GM21515 (cell line): ENCODE data around the gene LARP4.
"Not testable (repeated sequence)": the region's sequence is repeated elsewhere in the genome, so short reads cannot be mapped to it uniquely, and the experiment has no call there.

Experiments used
- ATAC-seq: cut with Tn5 transposase; IDR thresholded peaks from one replicate; pipeline ENCODE4 v1.9.1; 2021; ENCODE audit not compliant: unreplicated experiment

The LARP4 gene

DNA sequence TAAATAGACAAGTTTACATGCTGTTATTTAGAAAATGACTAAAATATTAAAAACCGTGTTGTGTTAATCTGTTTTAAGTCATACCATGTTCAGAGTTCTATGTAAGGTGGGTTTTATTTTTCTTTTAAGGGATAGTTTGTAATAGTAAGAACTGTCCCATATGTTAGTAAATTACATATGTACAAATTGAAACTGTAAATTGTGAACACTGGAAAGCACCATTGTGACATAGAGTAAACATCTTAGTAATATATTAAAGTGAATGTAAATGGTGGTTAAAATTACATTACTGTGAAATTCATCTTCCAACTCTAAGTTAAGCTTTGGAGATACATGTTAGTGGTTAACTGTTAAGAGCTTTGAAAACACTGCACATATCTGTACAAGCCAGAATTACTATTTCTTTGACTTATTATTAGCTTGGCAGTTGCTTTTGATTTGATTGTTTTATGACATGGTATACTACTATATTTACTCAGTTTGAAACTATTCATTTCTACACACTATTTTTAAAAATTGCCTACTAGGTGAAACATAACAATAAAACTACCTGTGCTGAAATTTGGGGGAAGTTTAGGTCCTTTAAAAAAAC, 76.7 kb downstream of the LARP4 start:
- no peak for ATAC-seq

DNA sequence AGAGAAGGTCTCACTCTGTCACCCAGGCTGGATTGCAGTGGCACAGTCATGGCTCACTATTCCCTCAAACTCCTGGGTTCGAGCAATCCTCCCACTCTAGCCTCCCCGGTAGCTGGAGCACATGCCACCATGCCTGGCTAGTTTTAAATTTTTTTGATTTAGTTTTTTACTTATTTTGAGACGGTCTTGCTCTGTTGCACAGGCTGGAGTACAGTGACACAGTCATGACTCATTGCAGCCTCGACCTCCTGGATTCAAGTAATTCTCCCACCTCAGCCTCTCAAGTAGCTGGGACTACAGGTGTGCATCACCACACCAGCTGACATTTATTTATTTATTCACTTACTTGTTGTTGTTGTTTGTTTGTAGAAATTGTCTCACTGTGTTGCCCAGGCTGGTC, 81.9 kb downstream of the LARP4 start:
- ATAC-seq = no peak

DNA sequence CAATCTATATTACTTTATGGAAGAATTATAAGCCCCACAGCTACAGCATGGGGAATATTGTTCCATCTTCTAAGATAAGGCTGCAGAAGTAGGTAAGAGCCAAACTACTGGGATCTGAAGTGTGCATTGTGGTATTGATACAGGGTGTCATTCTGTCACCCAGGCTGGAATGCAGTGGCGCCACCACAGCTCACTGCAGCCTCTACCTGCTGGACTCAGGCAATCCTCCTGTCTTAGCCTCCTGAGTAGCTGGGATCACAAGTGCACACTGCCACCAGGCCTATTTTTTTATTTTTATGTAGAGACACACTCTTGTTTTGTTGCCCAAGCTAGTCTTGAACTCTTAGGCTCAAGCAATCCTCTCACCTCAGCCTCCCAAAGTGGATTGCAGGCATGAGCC, 82.8 kb downstream of the LARP4 start:
- no peak for ATAC-seq

DNA sequence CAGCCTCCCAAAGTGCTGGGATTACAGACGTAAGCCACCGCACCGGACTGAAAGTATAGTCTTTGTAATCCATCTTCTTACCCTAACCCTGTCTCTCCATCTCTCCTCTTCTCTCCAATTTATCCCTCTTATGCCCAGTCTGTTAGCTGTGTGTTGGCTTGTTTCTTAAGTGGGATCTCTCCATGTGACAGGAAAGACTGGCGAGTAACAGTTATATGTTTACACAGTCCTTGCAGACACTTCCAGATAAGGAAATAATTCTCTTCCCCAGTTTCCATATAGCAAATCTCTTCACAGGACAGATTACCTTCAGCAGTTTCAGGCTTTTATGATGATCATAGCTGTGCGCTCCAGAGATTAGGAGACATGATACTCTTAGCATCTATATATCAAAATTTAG, 88.1 kb downstream of the LARP4 start:
- ATAC-seq = no peak

DNA sequence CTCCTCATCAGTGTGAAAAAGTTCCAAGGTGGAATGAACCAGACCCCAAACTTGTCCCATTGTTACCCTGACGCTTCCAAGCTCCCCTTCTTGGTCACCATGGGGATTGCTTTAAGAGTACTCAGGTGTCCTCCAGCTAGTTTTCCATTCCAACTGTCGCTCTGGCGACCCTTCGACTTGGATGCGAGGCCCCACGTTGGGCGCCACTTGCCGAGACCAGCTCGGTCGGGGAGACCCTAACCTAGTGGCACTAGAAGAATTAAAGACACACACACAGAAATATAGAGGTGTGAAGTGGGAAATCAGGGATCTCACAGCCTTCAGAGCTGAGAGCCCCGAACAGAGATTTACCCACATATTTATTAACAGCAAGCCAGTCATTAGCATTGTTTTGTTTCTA, 97.4 kb downstream of the LARP4 start:
- ATAC-seq = not testable (repeated sequence)

DNA sequence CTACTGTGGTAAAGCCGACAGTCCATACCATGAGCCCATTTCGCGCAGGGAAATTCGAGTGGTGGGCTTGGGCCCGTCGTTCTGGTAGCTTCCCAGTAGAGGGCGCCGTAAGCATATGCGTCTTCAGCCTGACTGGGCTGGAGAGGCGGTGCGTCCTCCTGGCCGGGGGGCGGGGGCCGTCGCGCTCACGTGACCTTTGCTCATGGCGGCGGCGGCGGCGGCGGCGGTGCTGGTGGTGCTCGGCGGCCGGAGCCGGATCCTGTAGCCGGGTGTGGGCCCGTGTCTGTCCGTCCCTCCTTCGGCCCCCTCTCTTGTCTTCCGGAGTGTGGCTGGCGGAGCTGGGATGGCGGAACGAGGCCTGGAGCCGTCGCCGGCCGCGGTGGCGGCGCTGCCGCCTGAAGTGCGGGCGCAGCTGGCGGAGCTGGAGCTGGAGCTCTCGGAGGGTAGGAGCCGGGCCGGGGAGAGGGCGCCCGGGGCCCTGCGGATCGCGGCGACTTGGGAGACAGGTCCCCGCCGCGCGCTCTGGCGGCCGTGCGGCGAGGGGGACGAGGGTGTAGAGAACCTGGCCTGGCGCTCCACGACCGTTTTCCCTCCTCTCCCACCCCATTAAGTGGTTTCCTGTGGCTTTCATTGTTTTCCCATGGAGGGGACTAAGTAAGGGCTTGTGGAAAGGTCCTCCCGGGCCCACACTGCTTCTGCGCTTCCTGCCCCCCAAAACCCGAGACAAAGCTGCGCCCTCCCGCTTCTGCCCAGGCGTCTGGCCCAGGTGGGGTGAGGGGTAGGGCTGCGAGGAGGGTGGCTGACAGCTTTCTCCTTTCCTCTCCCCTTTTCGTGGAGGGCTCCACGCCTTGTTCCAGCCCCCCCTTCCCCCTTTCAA, 104.4 kb downstream of the LARP4 start, which contains the start of gene DIP2B:
Gene DIP2B, plus strand, starts transcription at position 188 of the 877 bp plus-strand sequence. Its CDS starts 156 bp downstream, at position 344.
- peak; percentile 77 for ATAC-seq

DNA sequence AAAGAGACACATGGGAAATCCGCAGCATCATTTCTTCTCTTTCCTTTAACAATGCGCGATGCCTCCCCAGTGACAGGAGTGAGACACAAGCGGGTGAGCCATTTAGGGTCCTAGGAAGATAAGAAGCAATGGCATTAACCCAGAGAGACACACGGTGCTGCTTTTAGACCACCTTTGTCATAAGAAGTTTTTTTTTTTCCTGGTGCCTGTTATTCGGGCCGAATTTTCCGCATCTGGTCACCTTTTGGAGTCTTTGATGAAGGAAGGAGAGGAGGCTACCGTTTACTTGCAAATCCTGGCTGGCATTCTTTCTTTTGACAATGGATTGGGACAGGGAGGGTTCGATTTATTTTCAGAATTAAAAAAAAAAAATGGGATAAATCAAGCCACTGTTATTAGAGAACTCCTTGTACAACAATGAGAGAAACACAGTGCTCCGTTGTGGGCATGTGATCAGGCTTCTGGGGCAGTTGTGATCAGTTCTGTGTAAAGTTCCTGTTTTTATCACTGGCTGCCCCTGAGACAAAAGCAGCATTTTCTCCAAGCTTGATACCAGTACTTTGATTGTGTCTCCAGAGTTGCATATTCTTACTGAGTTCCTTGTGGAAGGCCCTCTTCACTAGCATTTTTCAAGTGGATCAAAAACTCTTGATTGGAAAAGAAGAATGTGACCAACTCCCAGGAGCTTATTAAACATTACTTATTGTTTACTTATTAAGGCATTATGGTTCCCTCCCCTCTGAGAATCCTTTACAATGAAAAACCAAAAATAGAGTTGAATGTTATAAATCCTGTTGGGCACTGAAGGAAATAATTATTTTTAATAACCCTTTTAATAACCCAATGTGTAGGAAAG, 105.2 kb downstream of the LARP4 start:
- ATAC-seq = no peak

DNA sequence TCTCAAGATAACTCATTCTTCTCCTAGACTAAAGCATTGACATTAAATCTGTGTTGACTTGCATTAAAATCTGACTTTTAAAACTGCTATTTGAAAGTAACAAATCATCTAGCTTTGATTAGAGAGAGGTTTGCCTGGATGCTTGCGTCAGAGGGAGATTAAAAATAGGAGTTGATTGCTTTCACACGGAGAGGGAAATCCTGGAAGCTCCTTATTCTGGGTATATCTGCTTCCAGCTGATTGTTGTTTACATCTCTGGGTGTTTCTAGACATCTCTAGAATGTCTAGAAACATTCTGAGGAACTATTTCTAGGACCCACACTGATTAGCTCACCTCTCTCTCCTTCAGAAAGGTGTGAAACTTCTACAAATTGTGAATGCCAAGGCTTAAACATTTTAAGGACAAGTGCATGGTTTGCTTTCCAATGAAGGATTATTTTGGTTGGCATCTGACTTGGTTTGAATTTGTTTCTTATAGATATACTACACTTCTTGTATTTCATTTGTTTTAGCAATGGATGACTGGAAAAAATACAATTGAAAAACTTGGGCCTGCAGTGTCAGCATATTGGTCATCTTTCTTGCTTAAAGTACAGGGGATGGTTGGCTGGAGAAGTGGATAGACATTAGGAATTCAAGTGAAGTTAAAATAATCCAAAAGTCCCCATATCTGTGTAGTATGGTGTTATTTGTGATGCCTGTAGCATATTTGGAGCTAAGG, 106.2 kb downstream of the LARP4 start:
- no peak for ATAC-seq

DNA sequence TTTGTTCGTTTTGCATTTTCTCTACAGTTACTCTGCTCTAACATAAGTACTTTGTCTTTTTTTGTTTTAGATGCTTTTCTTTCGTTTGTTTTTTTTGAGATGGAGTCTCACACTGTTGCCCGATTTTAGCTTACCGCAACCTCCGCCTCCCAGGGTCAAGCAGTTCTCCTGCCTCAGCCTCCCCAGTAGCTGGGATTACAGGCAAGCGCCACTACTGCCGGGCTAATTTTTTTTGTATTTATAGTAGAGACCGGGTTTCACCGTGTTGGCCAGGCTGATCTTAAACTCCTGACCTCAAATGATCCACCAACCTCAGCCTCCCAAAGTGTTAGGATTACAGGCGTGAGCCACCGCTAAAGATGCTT, 106.8 kb downstream of the LARP4 start:
- ATAC-seq = no peak

DNA sequence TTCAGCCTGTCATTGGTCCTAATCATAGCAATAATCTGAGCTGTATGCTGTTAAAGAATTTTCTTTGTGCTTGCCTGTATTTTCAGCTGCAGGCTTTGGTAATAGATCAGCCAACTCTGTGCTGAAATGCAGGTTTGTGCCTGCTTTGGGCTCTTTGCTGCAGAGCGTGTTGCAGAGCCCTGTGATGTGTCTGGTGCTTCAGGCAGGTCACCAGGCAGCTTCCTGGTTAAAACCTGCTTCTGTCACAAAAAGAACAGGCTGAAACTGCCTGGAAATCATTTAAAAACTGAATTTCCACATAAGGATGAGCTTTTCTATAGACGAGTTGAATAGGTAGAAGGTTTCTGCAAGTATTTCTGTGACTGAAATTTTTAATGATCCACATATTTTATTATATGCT, 107.2 kb downstream of the LARP4 start:
- no peak for ATAC-seq

DNA sequence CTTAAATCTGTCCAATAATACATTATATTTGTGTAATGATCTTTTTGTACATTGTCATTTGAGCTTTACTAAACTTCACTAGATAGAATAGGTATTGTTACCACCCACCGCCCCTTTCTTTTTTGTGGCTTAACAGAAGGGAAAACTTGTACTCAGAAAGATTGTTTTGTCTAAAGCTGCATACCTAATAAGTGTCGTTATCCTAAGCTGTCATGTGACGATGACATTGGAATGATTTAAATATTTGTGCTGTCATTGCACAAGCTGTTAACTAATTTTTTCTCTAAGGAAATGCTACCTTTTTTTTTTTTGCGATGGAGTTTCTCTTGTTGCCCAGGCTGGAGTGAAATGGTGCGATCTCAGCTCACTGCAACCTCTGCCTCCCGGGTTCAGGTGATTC, 107.7 kb downstream of the LARP4 start:
- no peak for ATAC-seq

DNA sequence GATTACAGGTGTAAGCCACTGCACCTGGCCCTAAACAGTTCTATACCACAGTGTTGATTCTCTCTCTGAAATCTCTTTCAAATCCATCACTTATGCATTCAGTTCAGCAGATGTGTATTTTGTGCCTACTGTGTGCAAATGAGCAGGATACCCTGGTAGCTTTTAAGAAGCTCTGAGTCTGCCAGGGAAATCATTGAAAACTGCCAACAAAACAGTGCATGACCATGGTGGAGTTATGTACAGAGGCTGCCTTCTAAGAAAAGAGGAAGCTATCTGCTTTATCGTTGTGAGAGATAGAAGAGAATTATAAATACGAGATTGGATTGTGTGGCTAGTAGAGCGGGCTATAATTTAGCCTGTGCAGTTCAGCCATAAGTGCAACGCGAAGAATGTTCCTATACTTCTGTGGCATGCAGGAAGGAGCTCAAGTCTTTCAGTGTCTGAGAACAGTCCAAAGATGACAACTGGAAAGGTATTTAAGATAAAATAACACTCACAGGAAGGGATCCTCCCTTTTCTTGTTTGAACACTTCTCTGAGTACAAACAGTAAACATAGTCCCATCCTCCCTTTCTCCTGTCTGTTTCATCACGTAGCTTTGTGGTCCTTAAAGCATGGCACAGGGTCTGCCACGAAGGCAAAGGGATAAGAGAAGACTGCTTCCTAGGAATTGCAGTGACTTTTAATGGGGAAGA, 108.4 kb downstream of the LARP4 start:
- ATAC-seq = no peak

DNA sequence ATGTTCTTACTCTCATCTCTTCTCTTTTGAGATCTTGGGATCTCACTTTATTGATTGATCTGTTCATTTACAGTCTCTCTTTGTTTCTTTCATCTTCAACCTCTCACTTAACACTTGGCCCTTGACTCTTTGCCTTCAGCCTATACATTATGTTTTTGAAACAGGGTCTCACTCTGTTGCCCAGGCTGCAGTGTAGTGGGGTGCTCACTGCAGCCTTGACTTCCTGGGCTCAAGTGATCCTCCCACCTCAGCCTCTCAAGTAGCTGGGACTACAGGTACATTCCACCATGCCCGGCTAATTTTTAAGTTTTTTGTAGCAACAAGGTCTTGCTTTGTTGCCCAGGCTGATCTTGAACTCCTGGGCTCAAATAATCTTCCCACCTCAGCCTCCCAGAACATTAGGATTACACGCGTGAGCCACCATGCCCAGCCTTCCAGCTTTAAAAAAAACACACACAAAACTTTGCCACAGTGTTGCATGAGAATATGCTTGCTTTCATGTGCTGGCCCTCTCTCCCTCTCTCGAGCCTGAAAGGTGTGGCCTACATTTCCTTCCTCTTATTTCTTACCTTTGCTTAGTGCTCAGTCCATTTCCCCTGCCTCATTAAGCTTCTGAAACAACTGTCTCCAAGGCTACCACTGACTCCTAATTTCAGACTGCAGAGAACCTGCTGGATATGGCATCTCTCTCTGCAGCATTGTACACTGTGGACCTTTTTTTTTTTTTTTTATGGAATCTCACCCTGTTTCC, 114.0 kb downstream of the LARP4 start:
- ATAC-seq = peak; percentile 46

DNA sequence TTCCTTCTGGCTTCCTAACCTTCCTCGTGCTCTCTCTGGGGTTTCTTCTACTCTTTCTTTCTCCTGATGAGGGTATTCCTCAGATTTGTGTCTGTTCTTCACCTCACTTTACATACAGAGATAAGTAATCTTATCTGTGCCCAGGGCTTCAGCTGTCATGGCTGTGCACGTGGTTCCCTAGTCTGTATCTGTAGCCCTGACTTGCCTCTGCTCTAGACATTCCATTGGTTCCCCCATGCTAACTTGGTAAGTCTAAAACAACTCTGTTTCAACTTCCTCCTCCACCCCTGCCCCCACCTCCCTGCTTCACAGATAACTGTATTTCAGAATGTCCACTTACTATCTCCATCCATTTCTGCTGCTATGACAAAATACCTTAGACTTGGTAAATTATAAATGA, 114.9 kb downstream of the LARP4 start:
- no peak for ATAC-seq

DNA sequence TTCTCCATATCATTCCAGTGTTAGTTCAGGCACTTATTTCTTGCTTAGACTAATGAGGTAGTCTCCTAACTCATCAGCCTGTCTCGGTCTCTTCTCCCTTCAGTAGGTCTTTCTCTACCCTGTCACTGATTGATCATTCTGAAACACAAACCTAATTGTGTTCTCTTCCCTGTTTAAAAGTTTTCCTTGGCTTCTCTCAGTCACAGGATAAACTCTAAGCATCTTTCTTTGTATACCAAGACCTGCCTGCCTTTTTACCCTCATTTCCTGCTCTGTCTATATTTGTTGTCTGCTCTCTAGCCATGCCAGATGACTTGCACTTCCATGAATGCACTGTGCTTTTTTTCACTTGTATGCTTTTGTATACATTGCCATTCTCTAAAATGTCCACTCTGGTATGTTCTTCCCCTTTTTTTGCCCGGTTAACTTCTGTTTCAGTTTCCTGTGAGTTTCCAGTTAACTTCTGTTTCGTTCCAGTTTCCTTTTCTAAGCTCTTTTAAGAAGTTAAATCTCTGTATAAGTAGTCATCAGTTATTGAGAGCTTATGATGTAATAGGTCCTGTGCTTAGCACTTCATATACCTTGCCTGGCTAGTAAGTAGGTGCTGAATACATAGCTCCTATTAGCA, 116.8 kb downstream of the LARP4 start:
- peak; percentile 57 for ATAC-seq

DNA sequence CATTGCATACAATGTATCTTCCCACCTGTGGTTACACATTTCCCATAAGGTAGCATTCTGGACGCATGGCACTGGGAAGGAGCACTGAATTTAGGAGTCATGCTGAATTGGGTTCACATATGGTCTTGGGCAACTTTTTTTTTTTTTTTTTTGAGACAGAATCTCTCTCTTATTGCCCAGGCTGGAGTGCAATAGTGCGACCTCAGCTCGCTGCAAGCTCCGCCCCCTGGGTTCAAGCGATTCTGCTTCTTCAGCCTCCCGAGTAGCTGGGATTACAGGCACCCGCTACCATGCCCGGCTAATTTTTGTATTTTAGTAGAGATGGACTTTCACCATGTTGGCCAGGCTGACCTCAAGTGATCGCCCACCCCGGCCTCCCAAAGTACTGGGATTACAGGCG, 117.4 kb downstream of the LARP4 start:
- ATAC-seq = no peak

DNA sequence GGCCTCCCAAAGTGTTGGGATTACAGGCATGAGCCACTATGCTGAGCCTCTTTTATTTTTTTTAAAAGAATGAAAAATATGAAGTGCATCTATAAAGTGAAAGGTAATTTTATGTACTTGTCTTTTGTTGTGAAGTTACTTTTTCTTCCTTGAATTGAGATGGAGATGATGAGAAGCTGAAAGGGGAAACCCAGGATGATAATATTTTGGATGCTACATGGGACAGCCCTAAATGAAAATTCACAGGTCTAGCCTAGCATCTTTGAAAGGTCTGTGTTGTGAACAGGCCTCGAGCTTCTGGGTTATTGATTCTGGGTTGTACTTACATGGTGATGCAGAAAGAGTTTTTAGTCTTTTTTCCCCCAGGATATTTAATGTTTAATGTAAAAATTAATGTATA, 118.7 kb downstream of the LARP4 start:
- no peak for ATAC-seq

DNA sequence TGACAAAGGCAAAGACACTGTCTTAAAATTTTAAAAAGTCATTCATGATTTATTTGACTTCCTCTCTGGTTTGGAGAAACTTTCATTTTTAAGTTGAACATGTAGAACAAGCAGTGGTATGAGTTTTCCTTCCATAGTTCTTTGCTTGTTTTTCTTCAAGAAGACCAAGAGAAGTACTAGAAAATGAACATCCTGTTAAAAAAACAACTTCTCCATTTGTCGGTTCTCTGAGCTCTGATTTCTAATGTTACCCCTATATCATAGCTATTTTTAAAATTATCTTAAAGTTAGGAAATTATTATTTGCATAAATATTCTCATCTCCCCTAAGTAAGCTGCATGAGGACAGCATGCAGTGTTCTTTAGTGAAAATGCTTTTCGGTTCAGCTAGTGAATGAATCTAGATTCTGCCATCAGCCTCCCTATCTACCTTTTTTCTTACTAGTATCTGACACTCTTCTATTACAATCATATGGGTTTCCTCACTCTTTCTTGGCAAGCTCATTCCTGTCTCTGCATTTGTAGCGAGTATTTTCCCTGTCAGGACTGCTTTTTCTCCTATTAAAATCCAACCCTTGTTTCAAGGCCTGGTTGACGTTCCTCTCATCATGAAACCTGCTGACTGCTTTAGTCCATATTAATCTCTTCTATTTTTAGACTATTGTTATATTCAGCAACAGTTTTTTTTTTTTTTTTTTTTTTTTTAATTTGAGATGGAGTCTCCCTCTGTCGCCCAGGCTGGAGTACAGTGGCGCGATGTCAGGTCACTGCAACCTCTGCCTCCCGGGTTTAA, 119.9 kb downstream of the LARP4 start:
- ATAC-seq = no peak
